ENCODE measurements around the gene SFMBT2.
"Not testable (repeated sequence)": the region's sequence is repeated elsewhere in the genome, so short reads cannot be mapped to it uniquely, and the experiment has no call there.

SFMBT2 gene

DNA sequence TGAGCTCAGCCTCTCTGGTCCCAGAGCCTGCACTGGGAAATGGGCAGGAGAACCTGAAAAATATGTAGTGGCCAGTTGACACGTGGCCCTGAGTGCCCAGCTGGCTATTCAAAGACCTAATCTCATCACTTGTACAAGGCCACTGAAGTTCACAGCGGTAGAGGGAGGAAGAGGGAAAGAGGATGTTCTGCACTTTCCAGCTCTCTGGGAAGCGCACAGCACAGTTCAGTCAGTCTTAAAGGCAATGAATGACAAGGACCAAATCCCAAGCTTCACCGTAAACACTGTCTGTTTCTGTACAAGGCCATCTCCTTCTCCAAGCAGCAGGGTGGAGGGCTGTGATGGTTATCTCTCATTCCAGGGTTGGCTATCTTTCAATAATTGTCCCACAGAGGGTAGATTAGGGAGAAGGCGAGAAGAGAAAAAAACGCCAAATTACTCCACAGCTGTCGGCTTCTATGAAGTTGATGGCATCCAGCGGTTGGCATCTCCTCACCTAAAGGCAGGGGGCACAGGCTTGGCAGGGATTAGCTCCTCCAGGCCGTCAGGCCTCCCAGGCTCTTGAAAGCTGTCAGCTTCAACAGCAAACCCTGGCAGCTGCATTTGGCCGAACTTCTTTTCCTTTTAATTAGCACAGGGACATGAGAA is 10.6 kb downstream of the SFMBT2 start:
- DNase-seq = no peak

- no peak for DNase-seq
These were observed 11.3 kb downstream of the SFMBT2 start for GRCh38 chr10:7399533-7399932.

DNA sequence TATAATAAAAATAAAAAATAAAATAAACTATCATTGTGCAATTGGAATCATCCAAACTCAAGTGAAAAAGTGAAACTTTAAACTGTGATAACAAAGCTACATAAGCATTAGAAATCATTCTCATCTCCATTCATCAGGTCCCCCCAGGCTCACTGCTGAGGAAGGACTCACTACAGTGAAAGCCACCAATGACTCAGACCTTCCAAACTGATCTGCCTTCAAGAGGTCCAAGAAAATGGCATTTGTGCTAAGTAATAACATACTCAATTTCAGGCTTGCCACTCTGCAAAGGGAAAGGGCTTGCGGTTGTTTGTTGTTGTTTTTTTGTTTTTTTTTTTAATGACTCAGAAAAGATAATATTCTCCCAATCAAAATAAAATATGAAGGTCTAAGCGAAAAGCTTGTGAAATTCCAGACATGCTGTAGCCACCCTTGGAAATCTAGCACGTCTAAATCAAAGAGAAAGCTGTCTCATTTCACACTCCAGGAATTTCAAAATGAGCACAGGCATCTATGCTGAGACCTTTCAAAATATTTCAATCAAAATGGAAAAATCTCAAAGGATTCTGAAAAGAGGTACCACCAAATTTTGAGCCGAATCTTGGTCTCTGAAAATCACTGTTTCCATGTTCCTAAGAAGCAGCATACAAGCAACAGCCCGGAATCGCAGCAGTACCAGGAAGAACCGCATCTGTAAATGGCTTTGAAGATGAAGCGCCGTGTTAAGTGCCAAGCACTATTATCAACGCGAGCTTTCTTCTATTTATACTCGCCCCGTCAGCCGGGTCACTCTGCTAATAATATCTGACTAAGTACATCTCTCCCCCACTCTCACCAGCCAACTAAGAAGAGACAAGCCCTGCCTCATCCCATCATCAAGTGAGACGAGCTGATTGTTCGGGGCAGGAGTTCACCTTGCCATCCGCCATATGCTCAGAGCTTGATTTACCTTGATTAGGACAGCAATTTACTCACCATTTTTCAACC is 13.5 kb downstream of the SFMBT2 start:
- no peak for DNase-seq

DNA sequence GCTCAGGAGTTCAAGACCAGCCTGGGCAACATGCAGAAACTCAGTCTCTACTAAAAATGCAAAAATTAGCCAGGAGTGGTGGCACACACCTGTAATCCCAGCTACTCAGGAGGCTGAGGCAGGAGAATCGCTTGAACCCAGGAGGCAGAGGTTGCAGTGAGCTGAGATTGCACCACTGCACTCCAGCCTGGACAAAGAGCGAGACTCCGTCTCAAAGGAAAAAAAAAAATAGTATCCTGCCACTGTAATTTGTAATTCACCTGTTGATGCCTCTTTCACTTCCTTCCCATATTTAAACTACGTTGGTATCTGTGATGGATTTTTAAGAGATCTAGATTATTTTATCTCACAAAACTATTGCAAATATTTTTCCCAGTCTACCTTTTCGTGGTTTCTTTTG is 18.5 kb downstream of the SFMBT2 start:
- DNase-seq = not testable (repeated sequence)

DNA sequence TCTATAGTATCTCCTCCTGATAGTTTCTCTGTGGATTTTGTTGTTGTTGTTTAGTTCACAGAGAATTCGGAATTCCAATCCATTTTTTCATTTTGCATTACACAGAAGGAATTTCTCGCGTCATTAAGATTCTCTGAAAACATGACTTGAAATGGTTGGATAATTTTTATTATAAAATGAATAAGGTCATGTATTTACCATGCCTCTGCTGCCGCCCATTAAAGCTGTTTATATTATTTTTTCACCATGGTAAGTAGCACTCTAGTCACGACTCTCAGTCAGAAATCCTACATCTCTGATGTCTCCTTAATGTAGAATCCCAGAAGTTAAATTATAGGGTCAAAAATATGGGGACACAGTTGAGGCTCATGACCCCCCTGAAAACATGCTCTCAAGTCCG is 19.1 kb downstream of the SFMBT2 start:
- no peak for DNase-seq

DNA sequence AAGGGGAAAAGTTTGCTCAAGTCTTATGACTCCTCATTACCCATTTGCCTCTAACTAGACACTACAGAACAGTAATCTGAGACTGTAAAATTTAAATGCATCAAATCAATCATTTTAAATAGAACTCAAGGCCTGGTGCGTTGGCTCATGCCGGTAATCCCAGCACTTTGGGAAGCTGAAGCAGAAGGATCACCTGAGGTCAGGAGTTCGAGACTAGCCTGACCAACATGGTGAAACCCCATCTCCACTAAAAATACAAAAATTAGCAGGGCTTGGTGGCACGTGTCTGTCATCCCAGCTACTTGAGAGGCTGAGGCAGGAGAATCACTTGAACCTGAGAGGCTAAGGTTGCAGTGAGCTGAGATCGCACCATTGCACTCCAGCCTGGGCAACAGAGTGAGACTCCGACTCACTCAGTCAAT is 20.1 kb downstream of the SFMBT2 start:
- not testable (repeated sequence) for DNase-seq

DNA sequence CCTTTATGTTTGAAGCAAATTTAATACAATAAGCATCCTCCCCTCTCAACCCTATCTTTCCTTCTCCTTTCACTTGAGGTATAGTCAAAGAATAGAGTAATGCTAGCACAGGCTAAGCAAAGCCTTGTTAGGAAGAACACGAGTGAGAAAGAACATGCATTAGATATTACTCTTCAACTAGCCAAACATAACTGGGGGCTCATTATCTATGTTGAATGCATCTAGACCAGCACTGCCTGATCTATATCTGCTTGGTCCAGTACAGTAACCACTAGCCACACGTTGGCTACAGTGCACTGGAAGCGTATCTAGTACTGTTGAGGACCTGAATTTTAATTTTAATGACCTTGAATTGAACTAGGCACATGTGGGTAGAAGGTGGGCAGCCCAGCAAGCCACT is 21.0 kb downstream of the SFMBT2 start:
- no peak for DNase-seq

DNA sequence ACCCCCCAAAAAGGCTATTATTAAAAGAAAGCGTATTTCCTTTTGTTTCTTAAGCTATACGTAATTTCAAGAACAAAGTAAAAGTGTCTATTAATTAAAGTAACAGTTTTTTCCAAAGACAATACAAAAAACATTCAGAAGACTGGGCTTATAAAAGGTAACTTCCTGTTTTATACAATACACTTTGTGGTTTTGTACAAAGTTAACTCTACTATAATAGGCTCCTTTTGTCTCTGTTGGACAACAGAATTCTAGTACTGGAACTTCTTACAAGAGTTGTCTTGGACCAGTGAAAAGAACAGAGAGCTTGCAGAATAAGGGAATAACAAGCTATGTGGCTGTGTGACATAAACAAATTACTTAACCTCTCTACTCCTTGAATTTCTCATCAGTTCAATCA is 21.5 kb downstream of the SFMBT2 start:
- no peak for DNase-seq

- DNase-seq = peak in 2 of 4 experiments; percentile 4 to 21
These were observed 22.2 kb downstream of the SFMBT2 start for GRCh38 chr10:7388602-7389001.

GRCh38 chr10:7388149-7388548 is 22.7 kb downstream of the SFMBT2 start:
- DNase-seq = not testable (repeated sequence)

DNA sequence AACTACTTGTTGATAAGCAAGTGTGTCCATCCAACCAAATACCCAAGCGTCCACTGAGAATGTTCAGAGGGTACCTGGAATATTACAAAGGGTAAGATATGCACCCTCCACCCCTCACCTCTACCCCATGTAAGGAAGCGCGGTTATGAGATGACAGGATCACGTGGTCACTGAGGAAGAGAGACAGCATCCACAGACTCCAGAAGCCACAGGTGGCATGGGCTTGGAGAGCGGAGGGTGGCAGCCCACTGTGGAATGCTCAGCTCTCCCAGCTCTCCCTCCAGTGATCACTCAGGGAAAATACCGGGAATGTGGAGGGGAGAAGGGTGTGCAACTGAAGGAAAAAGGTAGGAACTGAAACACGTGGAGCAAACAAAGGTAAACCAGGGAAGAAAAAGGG is 25.7 kb downstream of the SFMBT2 start:
- no peak for DNase-seq

DNA sequence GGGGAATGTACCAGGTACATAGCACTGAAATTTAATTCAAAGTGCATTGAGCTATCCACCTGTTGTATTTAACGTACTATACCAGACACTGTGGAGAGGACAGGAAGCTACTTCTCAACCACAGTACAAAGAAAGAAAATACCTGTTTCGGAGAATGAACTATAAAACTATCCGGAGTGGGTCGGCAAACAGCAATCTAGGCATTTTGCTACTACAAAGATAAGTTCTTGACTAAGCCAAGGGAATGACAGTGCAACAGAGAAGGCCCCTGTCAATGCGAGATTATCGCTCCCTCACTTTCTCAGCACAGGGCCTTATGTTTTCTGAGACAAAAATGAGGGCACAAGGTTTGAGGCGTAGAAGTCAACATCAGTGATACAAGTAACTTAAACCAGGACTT is 27.4 kb downstream of the SFMBT2 start:
- no peak for DNase-seq

- no peak for DNase-seq
These were observed 30.1 kb downstream of the SFMBT2 start for GRCh38 chr10:7380704-7381241.

- DNase-seq = no peak
These were observed 32.0 kb downstream of the SFMBT2 start for GRCh38 chr10:7378602-7379403.

- no peak for DNase-seq
These were observed 33.1 kb downstream of the SFMBT2 start for GRCh38 chr10:7377614-7378248.

- DNase-seq = no peak
These were observed 36.0 kb downstream of the SFMBT2 start for GRCh38 chr10:7374795-7375194.

DNA sequence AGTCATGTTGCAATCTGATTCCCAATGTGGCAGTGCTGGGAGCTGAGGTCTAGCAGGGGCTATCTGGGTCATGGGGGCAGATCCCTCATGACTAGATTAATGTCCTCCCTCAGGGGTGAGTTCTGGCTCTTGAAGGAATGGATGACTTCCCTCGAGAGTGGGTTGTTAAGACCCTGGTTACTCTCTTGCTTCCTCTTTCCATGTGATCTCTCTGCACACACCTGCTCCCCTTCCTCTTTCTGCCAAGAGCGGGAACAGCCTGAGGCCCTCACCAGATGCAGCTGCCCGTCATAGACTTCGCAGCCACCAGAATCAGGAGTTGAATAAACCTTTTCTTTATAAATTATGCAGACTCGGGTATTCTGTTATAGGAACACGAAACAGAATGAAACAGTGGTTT is 37.8 kb downstream of the SFMBT2 start:
- DNase-seq = no peak

- no peak for DNase-seq
These were observed 38.3 kb downstream of the SFMBT2 start for GRCh38 chr10:7372504-7372903.

DNA sequence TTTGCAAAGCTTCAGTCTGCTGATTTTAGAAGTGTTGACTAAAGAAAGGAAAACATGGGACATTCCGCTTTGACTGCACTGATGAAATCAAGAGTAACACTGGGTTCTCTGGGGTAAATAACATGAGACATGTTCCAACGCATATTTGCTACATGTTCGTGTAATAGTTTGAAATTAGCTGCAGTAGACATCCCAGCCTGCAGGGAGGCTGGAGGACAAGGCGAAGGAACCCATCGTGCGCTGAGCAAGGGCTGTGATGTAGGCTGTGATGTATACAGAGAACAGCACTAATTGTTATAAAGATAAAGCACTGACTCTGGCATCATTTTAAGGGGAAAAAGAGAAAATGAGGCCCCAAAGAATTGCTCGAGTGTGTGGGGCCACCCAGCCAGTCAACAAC is 40.3 kb downstream of the SFMBT2 start:
- DNase-seq = no peak

GRCh38 chr10:7365027-7365745 is 45.6 kb downstream of the SFMBT2 start:
- DNase-seq = no peak

DNA sequence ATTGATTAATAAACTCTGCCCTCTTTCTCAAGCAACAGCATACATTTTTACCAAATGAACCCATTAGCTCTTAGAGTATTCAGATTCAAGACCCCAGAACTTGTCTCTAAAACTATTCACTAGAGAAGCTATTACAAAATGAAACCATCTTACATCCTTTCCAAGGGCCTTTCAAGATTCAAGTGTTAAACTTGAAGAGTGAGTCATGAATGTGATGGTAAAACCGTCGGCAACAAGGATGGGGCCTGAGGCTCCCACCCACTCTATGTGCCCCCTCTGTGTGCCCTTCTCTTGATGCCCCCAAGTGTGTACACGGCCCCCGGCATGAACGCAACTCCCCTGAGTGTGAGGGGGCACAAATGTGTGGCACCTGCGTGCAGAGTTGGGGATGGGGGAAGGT is 46.4 kb downstream of the SFMBT2 start:
- DNase-seq = no peak

DNA sequence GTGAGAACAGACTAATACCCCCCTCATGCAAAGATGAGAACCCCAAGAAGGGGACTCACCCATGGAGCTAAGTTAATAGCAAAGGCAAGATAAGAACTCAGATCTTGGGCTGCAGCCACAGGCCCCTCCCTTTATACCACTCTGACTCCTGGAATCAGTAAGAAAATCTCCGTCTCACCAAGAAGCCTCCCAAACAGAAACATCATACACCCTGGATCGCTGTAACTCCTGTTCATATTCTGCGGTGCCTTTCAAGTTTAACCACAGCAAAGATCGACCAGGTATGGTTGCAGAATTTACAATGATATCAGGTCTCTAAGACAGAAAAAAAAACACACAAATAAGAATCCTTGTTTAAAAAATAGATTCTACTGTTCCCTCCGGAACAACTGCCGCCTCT is 47.1 kb downstream of the SFMBT2 start:
- no peak for DNase-seq

Measured in activated CD4-positive, CD25-positive, alpha-beta regulatory T cell (primary cell).